ENCODE data around the gene EPHB2.

GRCh38 chr1:22784317-22784716 lies 73.7 kb downstream of the EPHB2 start:
- TF ChIP-seq ARID4B (CRISPR knock-in tag; IDR thresholded peaks at IDR 0.05; ENCODE audit: borderline replicate concordance) (no peak), CTCF (IDR thresholded peaks at IDR 0.05) (no peak), E2F1 (CRISPR knock-in tag; IDR thresholded peaks at IDR 0.05) (no peak), ATF1 (CRISPR knock-in tag; IDR thresholded peaks at IDR 0.05) (no peak), SMAD3 (CRISPR knock-in tag; IDR thresholded peaks at IDR 0.05; ENCODE audit: borderline replicate concordance) (no peak), MAX (CRISPR knock-in tag; IDR thresholded peaks at IDR 0.05) (no peak)
